CD4-positive, alpha-beta T cell treated with Interferon alpha-2 for 1 hour (primary cell): Measurements from ENCODE around the gene FAM72B.
"Not testable (repeated sequence)": the region's sequence is repeated elsewhere in the genome, so short reads cannot be mapped to it uniquely, and the experiment has no call there.

Experiments
- DNase-seq, 2 donors: peaks; one replicate each; pipeline ENCODE4 v3.0.0-alpha.2; 2020 to 2022

Gene FAM72B

DNA sequence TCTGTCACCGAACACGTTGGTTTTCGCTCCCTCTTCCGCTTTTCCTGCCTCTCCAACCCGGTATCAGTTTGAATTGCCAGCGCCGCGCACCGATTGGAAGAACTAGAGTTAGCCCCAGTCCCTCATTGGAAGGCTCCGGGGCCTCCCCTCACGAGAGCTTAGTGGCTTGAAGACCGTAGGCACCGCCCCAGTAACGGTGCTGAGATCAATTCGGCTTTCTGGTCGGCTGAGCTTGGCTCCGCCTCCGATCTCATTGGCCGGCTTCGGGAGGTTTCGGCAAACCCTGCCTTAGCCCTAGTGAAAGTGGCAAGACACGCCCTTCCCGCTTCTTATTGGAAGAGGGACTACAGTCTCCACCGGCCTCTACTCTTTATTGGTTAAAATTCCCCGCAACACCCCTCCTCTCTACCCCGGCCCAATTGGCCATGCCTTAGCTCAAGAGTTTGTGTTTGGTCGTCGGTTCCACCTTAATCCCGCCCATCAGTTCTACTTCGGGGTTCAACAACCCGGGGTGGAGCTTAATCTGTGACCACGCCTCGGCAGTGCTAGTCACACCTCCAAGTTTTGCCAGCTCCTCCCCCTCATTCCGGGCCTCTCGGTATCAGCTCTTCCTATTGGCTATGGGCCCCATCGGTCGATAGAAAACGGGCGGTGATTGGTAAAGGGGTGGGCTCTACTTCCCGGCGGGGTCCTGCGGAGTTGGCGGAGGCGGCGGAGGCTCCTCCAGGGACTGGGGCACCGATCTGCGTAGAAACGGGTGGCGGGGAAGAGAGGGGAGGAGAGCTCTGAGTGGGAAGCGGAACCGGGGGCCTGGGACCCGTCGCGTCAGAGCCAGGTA is at the start of gene FAM72B, which contains the start of gene SRGAP2C:
FAM72B (minus strand) TSS at position 51 of the 838 bp plus-strand sequence. CDS start 851 bp downstream, outside the sequence.
SRGAP2C (plus strand) TSS at position 686 of the 838 bp plus-strand sequence. CDS start 2,472 bp downstream, outside the sequence.
- DNase-seq, result peak; percentile 97 to 98

DNA sequence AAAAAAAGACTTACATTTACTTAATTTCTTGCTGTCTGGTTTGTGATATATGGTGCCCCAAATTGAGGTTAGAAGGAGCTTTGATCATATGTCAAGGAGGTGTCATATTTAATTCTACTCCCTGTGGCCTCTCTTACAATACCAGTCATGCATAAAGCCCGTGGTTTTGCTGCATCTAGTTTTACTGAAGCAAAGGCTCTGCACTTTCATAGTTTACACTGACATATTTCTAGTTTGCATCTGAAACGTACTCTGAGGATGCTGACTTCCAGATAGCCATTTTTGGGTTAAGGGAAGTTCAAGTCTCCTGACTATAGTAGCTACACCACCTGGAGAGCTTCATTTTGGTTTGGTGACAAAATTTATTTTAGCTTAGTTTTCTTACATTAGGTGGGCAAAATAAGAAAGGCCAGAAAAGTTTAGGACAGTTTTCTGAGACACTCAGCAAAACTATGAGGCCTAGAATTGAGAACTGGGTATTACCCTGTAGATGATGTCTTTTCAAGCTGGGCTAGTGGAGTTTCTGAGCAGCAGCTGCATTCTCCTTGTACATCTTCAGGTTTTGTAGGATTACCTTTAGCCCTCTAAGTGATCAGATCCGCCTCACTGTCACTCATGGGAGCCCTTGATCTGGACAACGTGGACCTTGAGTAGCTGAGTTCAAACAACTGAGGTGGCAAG is 48.4 kb upstream of the FAM72B start:
- DNase-seq, result not testable (repeated sequence)

- DNase-seq, result not testable (repeated sequence)
Observed at GRCh38 chr1:121230636-121231035, 46.5 kb upstream of the FAM72B start.

DNA sequence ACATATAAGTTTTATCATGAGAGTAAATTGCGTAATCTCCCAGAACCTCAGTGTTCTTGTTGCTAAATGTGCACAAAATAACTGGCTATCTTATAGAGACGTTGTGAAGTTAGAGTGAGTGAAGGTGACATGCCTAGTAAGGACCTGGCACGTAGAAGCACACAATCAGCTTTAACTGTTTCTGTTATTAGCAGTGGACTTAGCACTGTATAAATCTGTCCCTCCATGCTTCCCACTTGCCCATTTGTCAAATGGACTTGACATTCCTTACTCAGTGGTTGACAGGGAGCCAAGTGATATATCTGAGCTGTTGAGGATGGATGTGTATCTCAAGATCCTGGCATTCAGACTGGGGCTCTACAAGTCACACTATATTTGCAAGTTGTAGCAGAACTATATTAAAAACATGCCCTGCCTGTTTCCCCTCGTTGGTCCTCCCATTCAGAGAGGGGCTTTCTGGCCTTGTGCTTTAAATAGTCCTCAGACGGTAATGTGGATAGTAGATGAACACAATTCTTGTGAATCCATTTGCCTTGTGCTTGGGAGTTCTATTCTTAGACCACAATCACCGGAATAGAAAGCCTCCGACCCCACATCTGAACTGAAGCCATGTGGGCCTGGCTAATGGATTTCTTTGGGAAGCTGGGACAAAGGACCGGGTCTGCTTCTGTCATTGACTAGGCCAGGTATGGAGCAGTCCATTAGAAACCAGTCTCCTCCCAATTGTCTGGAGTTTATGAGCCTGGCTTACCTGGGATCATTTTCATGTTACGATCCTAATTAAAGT is 43.6 kb upstream of the FAM72B start:
- DNase-seq, result not testable (repeated sequence)

- not testable (repeated sequence) for DNase-seq
Observed at GRCh38 chr1:121226925-121227324, 42.8 kb upstream of the FAM72B start.

- DNase-seq, result not testable (repeated sequence)
Observed at GRCh38 chr1:121226295-121226904, 42.3 kb upstream of the FAM72B start.

- DNase-seq, result not testable (repeated sequence)
Observed at GRCh38 chr1:121224714-121225113, 40.6 kb upstream of the FAM72B start.

GRCh38 chr1:121221770-121222169 is 37.6 kb upstream of the FAM72B start:
- DNase-seq, result not testable (repeated sequence)

- DNase-seq, result not testable (repeated sequence)
Observed at GRCh38 chr1:121216676-121217075, 32.5 kb upstream of the FAM72B start.

- DNase-seq, result not testable (repeated sequence)
Observed at GRCh38 chr1:121215699-121216417, 31.7 kb upstream of the FAM72B start.

- not testable (repeated sequence) for DNase-seq
Observed at GRCh38 chr1:121214544-121215156, 30.5 kb upstream of the FAM72B start.

DNA sequence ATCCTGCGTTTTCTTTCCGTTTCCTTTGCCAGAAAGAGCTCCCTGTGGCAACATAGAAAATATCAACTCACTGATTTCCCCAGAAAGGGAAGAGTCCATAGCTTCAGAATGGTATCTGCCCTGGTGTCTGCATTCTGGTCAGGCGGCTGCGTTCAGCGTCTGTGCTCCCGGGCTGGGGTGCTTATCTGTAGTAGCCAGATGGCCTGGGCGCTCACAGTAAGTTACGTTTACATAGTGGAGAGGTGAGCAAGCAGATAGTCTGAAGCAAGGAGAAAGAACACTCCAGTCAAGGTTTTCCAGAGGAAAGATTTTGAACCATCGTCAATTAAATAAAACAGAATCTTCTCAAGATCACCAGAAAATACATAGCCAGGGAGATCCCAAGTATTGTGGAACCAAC is 29.4 kb upstream of the FAM72B start:
- not testable (repeated sequence) for DNase-seq

- DNase-seq, result not testable (repeated sequence)
Observed at GRCh38 chr1:121210778-121211177, 26.6 kb upstream of the FAM72B start.

DNA sequence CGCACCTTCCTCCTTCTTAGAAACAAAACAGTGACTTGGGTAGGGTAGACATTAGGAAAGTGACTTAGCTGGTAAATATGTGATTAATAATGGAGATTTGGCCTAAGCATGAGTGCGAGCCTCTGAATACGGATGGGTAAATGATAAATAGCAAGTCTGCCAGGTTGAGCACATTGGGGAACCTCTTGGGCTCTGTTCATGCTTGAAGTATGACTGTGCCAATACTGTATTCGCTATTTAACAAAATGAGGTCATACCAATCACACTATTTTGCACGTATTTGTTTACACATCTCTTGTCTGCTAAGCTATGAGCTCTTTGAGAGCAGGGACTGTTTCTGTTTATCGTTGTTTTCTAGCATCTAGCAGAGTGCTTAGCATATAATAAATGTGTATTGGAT is 24.2 kb upstream of the FAM72B start:
- DNase-seq, result not testable (repeated sequence)

DNA sequence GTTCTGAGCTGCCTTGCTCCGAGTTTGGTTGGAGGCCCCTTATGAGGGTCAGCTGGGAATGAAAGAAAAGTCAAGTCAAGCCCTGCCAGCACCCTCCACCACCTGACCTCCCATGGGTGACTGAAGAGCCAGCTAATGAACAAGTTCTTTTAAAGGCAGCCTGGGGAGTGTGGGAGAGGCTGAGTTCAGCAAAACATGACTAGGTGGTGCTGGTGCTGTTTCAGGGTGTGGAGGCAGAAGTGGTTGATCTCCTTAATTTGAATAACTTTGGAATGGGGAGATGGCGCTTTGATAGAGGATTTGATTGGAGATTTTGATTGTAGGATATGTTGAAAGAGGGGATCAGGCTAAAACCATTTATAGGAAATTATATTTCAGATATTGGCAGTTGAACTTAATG is 23.2 kb upstream of the FAM72B start:
- DNase-seq, result not testable (repeated sequence)

DNA sequence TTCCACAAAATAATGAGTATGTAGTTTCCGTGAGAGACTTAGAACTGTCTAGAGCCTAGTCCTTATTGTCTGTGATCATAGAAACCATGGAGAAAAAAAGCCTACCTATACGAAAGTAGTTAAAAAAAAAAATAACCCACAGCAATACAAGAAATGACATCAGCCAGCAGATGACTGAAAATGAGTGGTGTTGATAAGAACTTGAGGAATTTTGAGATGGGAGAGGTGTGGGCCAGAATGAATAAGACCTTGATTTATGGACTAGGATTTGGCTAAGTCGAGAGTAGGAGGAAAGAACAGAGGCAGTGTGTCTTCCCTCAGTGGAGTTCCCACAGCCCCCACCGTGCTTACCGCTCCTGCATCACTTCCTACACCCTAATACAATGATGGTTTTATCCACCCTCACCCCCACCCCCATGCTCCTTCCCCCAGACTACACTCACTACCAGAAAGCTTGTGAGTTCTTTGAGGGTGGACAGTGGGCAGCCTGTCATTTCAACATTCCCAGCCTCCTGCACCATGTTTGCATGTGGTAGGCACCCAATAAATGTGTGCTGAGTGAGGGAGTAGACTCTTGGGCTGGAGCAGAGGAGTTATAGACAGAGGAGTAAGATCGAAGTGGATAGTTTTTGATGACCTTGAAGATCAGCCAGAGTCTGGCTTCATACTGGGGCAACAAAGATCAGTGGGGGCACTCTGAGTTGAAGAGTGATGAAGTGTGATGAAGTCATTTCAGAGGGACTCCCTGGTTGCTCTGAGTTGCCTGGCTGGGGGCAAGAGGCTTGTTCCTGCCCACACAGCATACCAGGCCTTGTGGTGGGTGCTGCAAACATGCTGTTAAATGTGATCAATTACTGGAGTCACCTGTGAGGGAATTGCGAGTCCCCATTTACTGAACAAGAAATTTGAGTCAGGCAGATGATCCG is 21.9 kb upstream of the FAM72B start:
- not testable (repeated sequence) for DNase-seq

DNA sequence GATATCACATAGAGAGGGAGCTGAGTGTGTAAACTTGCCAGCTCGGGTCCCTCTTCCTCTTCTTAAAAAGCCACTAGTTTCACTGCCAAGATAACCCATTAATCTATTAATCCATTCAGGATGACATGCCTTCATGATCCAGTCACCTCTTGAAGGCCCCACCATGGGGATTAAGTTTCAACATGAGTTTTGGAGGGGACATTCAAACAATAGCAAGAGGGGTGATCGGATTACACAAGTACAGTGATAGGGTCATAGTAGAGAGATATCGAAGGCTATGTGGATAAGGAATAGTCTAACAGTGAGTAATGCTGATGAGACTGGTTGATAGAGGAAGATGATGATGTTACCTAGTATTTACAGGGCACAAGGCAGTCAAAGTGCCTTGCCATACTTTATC is 18.8 kb upstream of the FAM72B start:
- not testable (repeated sequence) for DNase-seq

GRCh38 chr1:121200985-121201981 is 17.1 kb upstream of the FAM72B start:
- DNase-seq, result not testable (repeated sequence)

DNA sequence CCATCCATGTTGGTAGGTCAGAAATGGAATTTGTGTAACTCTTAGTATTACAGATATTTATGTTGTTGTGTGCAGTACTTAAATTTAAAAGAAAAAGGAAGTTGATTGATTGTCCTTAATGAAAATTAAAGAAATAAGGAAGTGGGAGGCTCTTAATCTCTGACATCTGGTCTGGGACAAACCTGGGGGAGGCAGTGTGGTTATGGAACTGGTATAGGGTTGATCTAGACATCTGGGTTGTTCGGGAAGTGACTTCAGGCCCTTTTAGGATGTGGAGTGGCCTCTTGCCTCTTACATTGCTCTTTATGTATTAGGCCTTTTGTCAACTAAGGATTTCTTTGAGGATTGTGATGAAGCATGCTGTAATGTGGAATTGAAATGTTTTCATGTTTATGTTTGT is 16.1 kb upstream of the FAM72B start:
- DNase-seq, result not testable (repeated sequence)
